PC-9 (cell line): Measurements from ENCODE around the gene CHD5. TPM values are rescaled to one million over a fixed set of nuclear protein-coding genes. Genes with fewer than 3 reads are reported as not detected.

Experiments
- Bru-seq: library from RNA; stranded (reverse); fragments of 400-500 nt; gene quantifications from one replicate; lab custom pipeline; 2021; lab: Mats Ljungman, UMichigan
- BruChase-seq, 2 experiments: library from RNA; stranded (reverse); fragments of 400-500 nt; gene quantifications; one replicate each; lab custom pipeline; 2021; lab: Mats Ljungman, UMichigan
- BruUV-seq: library from RNA; stranded (reverse); fragments of 400-500 nt; replicated peaks from 2 replicates; lab custom pipeline; 2021; lab: Mats Ljungman, UMichigan
- CTCF ChIA-PET: fragments of 300-600 bp; sonication (Branson Sonifier 250); formaldehyde crosslinking; loops from one replicate; lab custom pipeline; 2022; ENCODE audit warnings: antibody characterized with exemption; lab: Charles Lee
- POLR2A ChIA-PET: fragments of 300-600 bp; sonication (Branson Sonifier 250); formaldehyde crosslinking; loops from one replicate; lab custom pipeline; 2022; ENCODE audit warnings: antibody characterized with exemption; ENCODE audit not compliant: unreplicated experiment; lab: Charles Lee
- DNase-seq, 2 experiments: peaks; one replicate each; pipeline versions ENCODE4 v3.0.0 to v3.0.0-alpha.2; 2015 to 2022; ENCODE audit warnings: mixed read lengths in 1 of 2
- H2AFZ ChIP-seq: fragments of 200-600 bp; sonication (generic); 2 replicates; pipeline ENCODE4 v1.8.1; 2017; ENCODE audit warnings: antibody characterized with exemption
- H3F3A ChIP-seq: fragments of 200-600 bp; sonication (generic); 2 replicates; pipeline ENCODE4 v1.8.1; 2017; ENCODE audit warnings: antibody characterized with exemption, mild to moderate bottlenecking, low read depth; ENCODE audit not compliant: insufficient read depth
- H3K27ac ChIP-seq: fragments of 200-600 bp; sonication (generic); 2 replicates; pipeline ENCODE4 v1.6.1; 2016; ENCODE audit warnings: mixed run types
- H3K27me3 ChIP-seq: fragments of 200-600 bp; sonication (generic); 2 replicates; pipeline ENCODE4 v1.6.1; 2016; ENCODE audit warnings: low read depth, mixed run types; ENCODE audit not compliant: insufficient read depth
- H3K36me3 ChIP-seq: fragments of 200-600 bp; sonication (generic); 2 replicates; pipeline ENCODE4 v1.6.1; 2016; ENCODE audit warnings: low read depth, mixed run types
- H3K4me1 ChIP-seq: fragments of 200-600 bp; sonication (generic); replicated peaks from 2 replicates; pipeline ENCODE4 v1.6.1; 2016; ENCODE audit warnings: mixed run types; ENCODE audit not compliant: insufficient read depth
- H3K4me2 ChIP-seq: fragments of 200-600 bp; sonication (generic); 2 replicates; pipeline ENCODE4 v1.6.1; 2017; ENCODE audit warnings: mixed run types
- H3K4me3 ChIP-seq: fragments of 200-600 bp; sonication (generic); 2 replicates; pipeline ENCODE4 v1.6.1; 2016; ENCODE audit warnings: mixed run types
- H3K79me2 ChIP-seq: fragments of 200-600 bp; sonication (generic); 2 replicates; pipeline ENCODE4 v1.6.1; 2017; ENCODE audit warnings: low read depth, mixed run types
- H3K9me2 ChIP-seq: fragments of 200-600 bp; sonication (generic); 2 replicates; pipeline ENCODE4 v1.8.1; 2017; ENCODE audit warnings: mild to moderate bottlenecking; ENCODE audit not compliant: insufficient read depth
- H3K9me3 ChIP-seq: fragments of 200-600 bp; sonication (generic); 2 replicates; pipeline ENCODE4 v1.8.1; 2016; ENCODE audit warnings: low read depth; ENCODE audit not compliant: insufficient read depth
- H4K20me1 ChIP-seq: fragments of 200-600 bp; sonication (generic); 2 replicates; pipeline ENCODE4 v1.8.1; 2017; ENCODE audit not compliant: insufficient read depth
- EZH2 ChIP-seq: fragments of 200-600 bp; sonication (generic); IDR thresholded peaks from 2 replicates; pipeline ENCODE4 v1.8.0; 2017; ENCODE audit warnings: antibody characterized with exemption, low read depth
- intact Hi-C: fragments of 100-400 bp; cut with micrococcal nuclease; formaldehyde crosslinking; loops from one replicate; pipeline ENCODE4 v1.10.0; 2022; ENCODE audit not compliant: unreplicated experiment
- long read RNA-seq: library from polyadenylated mRNA; stranded (forward); transcript quantifications from one replicate; pipeline ENCODE4 v2.0.0, GENCODE V29; 2022
- total RNA-seq: library from RNA; stranded (reverse); gene quantifications from 2 replicates; pipeline ENCODE4 v1.2.3, GENCODE V29; 2021
- TF ChIP-seq, protein P1 (sequence below): fragments of 200-600 bp; sonication (generic); conservative IDR thresholded peaks from 2 replicates; pipeline ENCODE4 v1.6.1; 2017; ENCODE audit warnings: mixed run types, antibody characterized with exemption, mild to moderate bottlenecking, moderate library complexity

The CHD5 gene
- 0.50 and 0.63 TPM in 2 replicates for total RNA-seq
- percentile 17 among the genes with signal in this experiment for Bru-seq, nascent RNA
- BruChase-seq, experiment 1, labeled RNA remaining after a 2-hour chase: percentile 23 among the genes with signal in this experiment
- percentile 25 among the genes with signal in this experiment for BruChase-seq, experiment 2, labeled RNA remaining after a 6-hour chase
- long read RNA-seq: 0 reads

- BruUV-seq: no TSS peak
- no peaks in the 10 kb centered on the region for H3K79me2 ChIP-seq
- TF ChIP-seq, protein P1, sequence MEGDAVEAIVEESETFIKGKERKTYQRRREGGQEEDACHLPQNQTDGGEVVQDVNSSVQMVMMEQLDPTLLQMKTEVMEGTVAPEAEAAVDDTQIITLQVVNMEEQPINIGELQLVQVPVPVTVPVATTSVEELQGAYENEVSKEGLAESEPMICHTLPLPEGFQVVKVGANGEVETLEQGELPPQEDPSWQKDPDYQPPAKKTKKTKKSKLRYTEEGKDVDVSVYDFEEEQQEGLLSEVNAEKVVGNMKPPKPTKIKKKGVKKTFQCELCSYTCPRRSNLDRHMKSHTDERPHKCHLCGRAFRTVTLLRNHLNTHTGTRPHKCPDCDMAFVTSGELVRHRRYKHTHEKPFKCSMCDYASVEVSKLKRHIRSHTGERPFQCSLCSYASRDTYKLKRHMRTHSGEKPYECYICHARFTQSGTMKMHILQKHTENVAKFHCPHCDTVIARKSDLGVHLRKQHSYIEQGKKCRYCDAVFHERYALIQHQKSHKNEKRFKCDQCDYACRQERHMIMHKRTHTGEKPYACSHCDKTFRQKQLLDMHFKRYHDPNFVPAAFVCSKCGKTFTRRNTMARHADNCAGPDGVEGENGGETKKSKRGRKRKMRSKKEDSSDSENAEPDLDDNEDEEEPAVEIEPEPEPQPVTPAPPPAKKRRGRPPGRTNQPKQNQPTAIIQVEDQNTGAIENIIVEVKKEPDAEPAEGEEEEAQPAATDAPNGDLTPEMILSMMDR: no peak
- no peak for TF ChIP-seq EZH2
- no peak within 1 kb of the TSS for H3K4me3 ChIP-seq
- no peaks in the 10 kb centered on the region for H3K9me2 ChIP-seq
- DNase-seq: no peak
- CTCF ChIA-PET: no interaction called here
- H3K27me3 ChIP-seq: no peaks in the 10 kb centered on the region
- H3K4me2 ChIP-seq: no peak within 1 kb of the TSS
- H3K36me3 ChIP-seq: no peaks in the 10 kb centered on the region
- H3K4me1 ChIP-seq: 0 out of 2 replicates have a peak, but pooled peaks cover 14% of the 10 kb centered on the region
- no peak within 1 kb of the TSS for H2AFZ ChIP-seq
- H3K27ac ChIP-seq: no peak within 1 kb of the TSS
- POLR2A ChIA-PET: no interaction called here
- intact Hi-C loops: loop anchor here (5.0 to 10.0 kb wide), 2 partner anchors 55 to 128 kb away; partner anchors contain the start of gene ICMT
- H3K9me3 ChIP-seq: no peaks in the 10 kb centered on the region
- H3F3A ChIP-seq: peaks cover 27% of the 10 kb centered on the region; the same call in 1 of the 2 replicates
- H4K20me1 ChIP-seq: peaks cover 12% of the 10 kb centered on the region
These were observed at the start of gene CHD5 for GRCh38 chr1:6180268-6180706. TSS of gene CHD5 (minus strand) at chr1:6180321. CDS start at chr1:6180023, 298 bp downstream.

DNA sequence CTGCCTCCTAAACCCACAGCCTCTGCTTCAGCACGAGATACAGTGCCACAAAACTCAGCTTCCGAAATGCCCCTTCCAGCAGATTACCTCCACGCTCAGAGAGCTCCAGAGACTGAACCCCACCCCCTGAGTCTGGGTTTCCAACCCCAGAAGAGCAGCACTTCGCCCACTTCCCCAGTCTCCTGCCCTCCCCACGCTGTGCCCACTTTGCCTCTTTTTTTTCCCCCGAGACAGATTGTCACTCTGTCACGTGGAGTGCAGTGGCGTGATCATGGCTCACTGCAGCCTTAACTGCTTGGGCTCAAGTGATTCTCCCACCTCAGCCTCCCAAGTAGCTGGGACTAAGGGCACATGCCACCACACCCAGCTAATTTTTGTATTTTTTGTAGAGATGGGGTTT lies 45.5 kb upstream of the CHD5 start:
- intact Hi-C loops: loop anchor here (1.0 to 10.0 kb wide), 2 partner anchors 9 to 389 kb away; partner anchors contain the start of gene PHF13
- CTCF ChIA-PET: interaction anchor here (0.6 to 0.8 kb wide), 2 partner anchors 21 to 22 kb away, joined by 3 to 7 read pairs; no protein-coding TSS in a partner anchor
- no peak overlapping the region for H3K4me3 ChIP-seq
- no peaks in the 10 kb centered on the region for H3K9me3 ChIP-seq
- BruUV-seq: no TSS peak
- no peaks in the 10 kb centered on the region for H3K9me2 ChIP-seq
- H3K36me3 ChIP-seq: no peaks in the 10 kb centered on the region
- H3K4me1 ChIP-seq: peaks cover 36% of the 10 kb centered on the region
- H3F3A ChIP-seq: peaks cover 20% of the 10 kb centered on the region
- no peak overlapping the region for H3K27ac ChIP-seq
- no peak overlapping the region for H2AFZ ChIP-seq
- no peaks in the 10 kb centered on the region for H3K79me2 ChIP-seq
- POLR2A ChIA-PET: no interaction called here
- DNase-seq: no peak
- no peaks in the 10 kb centered on the region; the same call in 1 of the 2 replicates for H4K20me1 ChIP-seq
- no peak for TF ChIP-seq EZH2
- TF ChIP-seq, protein P1: no peak
- no peaks in the 10 kb centered on the region for H3K27me3 ChIP-seq
- H3K4me2 ChIP-seq: no peak overlapping the region

DNA sequence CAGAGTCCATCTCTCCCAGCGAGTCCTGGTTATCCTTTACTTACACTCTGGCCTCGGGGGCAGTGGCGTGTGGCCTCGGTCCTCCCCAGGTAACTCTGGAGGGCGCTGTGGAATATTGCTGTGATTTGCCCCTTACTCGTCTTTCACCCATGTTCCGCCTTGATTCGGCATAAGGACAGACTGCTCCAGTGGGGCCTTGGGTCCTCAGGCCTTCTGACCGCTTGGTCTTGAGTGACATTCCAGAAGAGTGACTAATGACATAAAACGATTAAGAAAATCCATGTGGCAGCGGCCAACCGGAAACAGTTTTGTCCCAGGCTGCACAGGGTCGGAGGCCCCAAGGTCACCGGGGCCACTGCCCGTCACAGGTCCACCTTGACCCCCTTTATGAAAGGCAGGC lies 44.6 kb upstream of the CHD5 start:
- Histone ChIP-seq H3K27me3 (no peaks in the 10 kb centered on the region), H3K9me3 (no peaks in the 10 kb centered on the region), H4K20me1 (no peaks in the 10 kb centered on the region; the same call in 1 of the 2 replicates), H3K27ac (no peak overlapping the region), H3K36me3 (no peaks in the 10 kb centered on the region), H3K4me2 (no peak overlapping the region), H3K9me2 (no peaks in the 10 kb centered on the region), H3K4me1 (peaks cover 44% of the 10 kb centered on the region), H3K79me2 (no peaks in the 10 kb centered on the region), H3F3A (peaks cover 27% of the 10 kb centered on the region), H3K4me3 (no peak overlapping the region), H2AFZ (no peak overlapping the region)
- intact Hi-C loops: loop anchor here (10.0 kb wide), 1 partner anchor 390 kb away; the partner anchor contains the start of gene PHF13
- BruUV-seq: no TSS peak
- TF ChIP-seq, protein P1: no peak
- TF ChIP-seq EZH2: no peak
- POLR2A ChIA-PET: no interaction called here
- DNase-seq: peak; percentile 40 to 54
- CTCF ChIA-PET: interaction anchor here (0.9 to 1.0 kb wide), 2 partner anchors 18 to 20 kb away, joined by 5 to 11 read pairs; no protein-coding TSS in a partner anchor
